22Rv1 (cell line): ENCODE data around the gene JAKMIP3.

Source experiments
- ZFX ChIP-seq: fragments of 450-650 bp; IDR thresholded peaks from 2 replicates; pipeline ENCODE4 v1.6.1; 2017; ENCODE audit warnings: antibody characterized with exemption, borderline replicate concordance
- TF ChIP-seq, protein P1 (sequence below): fragments of 450-650 bp; IDR thresholded peaks from 2 replicates; pipeline ENCODE4 v1.5.1; 2017; ENCODE audit warnings: mild to moderate bottlenecking

DNA sequence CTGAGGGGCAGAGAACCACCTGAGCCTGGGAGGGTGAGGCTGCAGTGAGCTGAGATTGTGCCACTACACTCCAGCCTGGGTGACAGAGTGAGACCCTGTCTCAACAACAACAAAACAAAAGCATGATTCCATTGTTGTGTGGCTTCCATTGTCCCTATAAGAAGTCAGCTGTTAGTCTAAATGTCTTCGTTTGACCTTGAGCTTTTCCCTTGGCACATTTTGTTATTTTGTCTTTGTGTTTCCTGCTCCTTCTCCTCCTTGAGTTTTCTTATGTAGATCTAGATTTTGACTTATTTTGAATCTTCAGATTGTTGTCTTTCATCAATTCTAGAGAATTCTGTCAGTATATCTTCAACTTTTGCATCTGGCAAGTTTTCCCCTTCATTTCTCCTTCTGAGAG is 13.6 kb upstream of the JAKMIP3 start:
- TF ChIP-seq, protein P1, sequence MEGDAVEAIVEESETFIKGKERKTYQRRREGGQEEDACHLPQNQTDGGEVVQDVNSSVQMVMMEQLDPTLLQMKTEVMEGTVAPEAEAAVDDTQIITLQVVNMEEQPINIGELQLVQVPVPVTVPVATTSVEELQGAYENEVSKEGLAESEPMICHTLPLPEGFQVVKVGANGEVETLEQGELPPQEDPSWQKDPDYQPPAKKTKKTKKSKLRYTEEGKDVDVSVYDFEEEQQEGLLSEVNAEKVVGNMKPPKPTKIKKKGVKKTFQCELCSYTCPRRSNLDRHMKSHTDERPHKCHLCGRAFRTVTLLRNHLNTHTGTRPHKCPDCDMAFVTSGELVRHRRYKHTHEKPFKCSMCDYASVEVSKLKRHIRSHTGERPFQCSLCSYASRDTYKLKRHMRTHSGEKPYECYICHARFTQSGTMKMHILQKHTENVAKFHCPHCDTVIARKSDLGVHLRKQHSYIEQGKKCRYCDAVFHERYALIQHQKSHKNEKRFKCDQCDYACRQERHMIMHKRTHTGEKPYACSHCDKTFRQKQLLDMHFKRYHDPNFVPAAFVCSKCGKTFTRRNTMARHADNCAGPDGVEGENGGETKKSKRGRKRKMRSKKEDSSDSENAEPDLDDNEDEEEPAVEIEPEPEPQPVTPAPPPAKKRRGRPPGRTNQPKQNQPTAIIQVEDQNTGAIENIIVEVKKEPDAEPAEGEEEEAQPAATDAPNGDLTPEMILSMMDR = no peak
- no peak for TF ChIP-seq ZFX
